Endothelial cell of umbilical vein (primary cell): ENCODE data around the gene KLHL6. TPM values are rescaled to one million over a fixed set of nuclear protein-coding genes. Genes with fewer than 3 reads are reported as not detected.

Experiments
- BruUV-seq: library from RNA; stranded (reverse); fragments of 400-500 nt; replicated peaks from 2 replicates; lab custom pipeline; 2021; lab: Mats Ljungman, UMichigan
- CTCF ChIA-PET: fragments of 300-600, 350-600 bp; sonication (Branson Sonifier 250); formaldehyde crosslinking; loops from one replicate; lab custom pipeline; 2021; ENCODE audit warnings: antibody characterized with exemption, inconsistent platforms; lab: Charles Lee
- POLR2A ChIA-PET: fragments of 300-600, 350-600 bp; sonication (Branson Sonifier 250); formaldehyde crosslinking; loops from one replicate; lab custom pipeline; 2021; ENCODE audit warnings: antibody characterized with exemption, inconsistent platforms; lab: Charles Lee
- DNase-seq: peaks from one replicate; pipeline ENCODE4 v3.0.0-alpha.2; 2011; ENCODE audit warnings: low read depth, low spot score
- FAIRE-seq: peaks from 2 replicates; lab custom pipeline; 2011; peaks lifted over from hg19 to GRCh38; lab: Jason Lieb, UNC
- H2AFZ ChIP-seq: 2 replicates; pipeline ENCODE4 v1.6.0; 2012; ENCODE audit warnings: low read depth, low read length, control low read depth, inconsistent platforms
- H3K27ac ChIP-seq: 2 replicates; pipeline ENCODE4 v1.5.1; 2011; ENCODE audit warnings: low read depth, mild to moderate bottlenecking, control low read depth, low read length, moderate library complexity; ENCODE audit not compliant: insufficient read depth
- H3K27me3 ChIP-seq, 2 experiments: 2 replicates each; pipeline versions ENCODE4 v1.6.0 to v1.6.1; 2011; ENCODE audit warnings: low read length in 2 of 2, mixed read lengths in 1 of 2; ENCODE audit not compliant: control insufficient read depth in 2 of 2, insufficient read depth in 2 of 2
- H3K36me3 ChIP-seq, 2 experiments: 2 replicates in 1 of 2; 3 replicates in 1 of 2; pipeline ENCODE4 v1.5.1; 2011; ENCODE audit warnings: low read length in 2 of 2, mild to moderate bottlenecking in 1 of 2, moderate library complexity in 1 of 2; ENCODE audit not compliant: control insufficient read depth in 2 of 2, insufficient read depth in 2 of 2; ENCODE audit errors: extremely low read depth in 1 of 2
- H3K4me1 ChIP-seq: 3 replicates; pipeline ENCODE4 v1.5.1; 2011; ENCODE audit warnings: mild to moderate bottlenecking, low read length; ENCODE audit not compliant: control insufficient read depth, insufficient read depth; ENCODE audit errors: extremely low read depth
- H3K4me2 ChIP-seq: 2 replicates; pipeline ENCODE4 v1.6.1; 2011; ENCODE audit warnings: low read length, control low read depth, mixed read lengths; ENCODE audit not compliant: insufficient read depth
- H3K4me3 ChIP-seq, 3 experiments: fragments of 200-600 bp in 1 of 3; sonication (generic), shearing (Covaris generic) in 1 of 3; replicated peaks in 1 of 3; 2 replicates each; pipeline ENCODE4 v1.5.1; 2011 to 2016; ENCODE audit warnings: control low read depth in 3 of 3, low read length in 3 of 3, mild to moderate bottlenecking in 2 of 3, inconsistent platforms in 1 of 3, low read depth in 1 of 3, moderate library complexity in 1 of 3; ENCODE audit not compliant: insufficient read depth in 1 of 3
- H3K79me2 ChIP-seq: 2 replicates; pipeline ENCODE4 v1.6.0; 2012; ENCODE audit warnings: low read length, inconsistent platforms; ENCODE audit not compliant: control insufficient read depth, insufficient read depth
- H3K9ac ChIP-seq: replicated peaks from 2 replicates; pipeline ENCODE3; 2011; ENCODE audit warnings: low read length, control low read depth; ENCODE audit not compliant: insufficient read depth; ENCODE audit errors: extremely low read depth
- H3K9me1 ChIP-seq: replicated peaks from 3 replicates; pipeline ENCODE4 v1.6.0; 2011; ENCODE audit warnings: mild to moderate bottlenecking, low read length; ENCODE audit not compliant: control insufficient read depth, insufficient read depth; ENCODE audit errors: extremely low read depth
- H3K9me3 ChIP-seq: replicated peaks from 2 replicates; pipeline ENCODE4 v1.5.1; 2012; ENCODE audit warnings: low read length, inconsistent platforms; ENCODE audit not compliant: control insufficient read depth, insufficient read depth
- H4K20me1 ChIP-seq: replicated peaks from 2 replicates; pipeline ENCODE3; 2011; ENCODE audit warnings: mild to moderate bottlenecking, low read length; ENCODE audit not compliant: control insufficient read depth, insufficient read depth; ENCODE audit errors: extremely low read depth
- CTCF ChIP-seq, 2 donors: IDR thresholded peaks; 1 replicate in 1 of 2; 2 replicates in 1 of 2; pipeline ENCODE4 v1.5.1; 2011; ENCODE audit warnings: low read length in 2 of 2, mild to moderate bottlenecking in 2 of 2, moderate library complexity in 2 of 2, control low read depth in 1 of 2, inconsistent platforms in 1 of 2, low read depth in 1 of 2; ENCODE audit not compliant: insufficient read depth in 1 of 2; ENCODE audit errors: extremely low read depth in 1 of 2
- EZH2 ChIP-seq: IDR thresholded peaks from 2 replicates; pipeline ENCODE4 v1.6.1; 2012; ENCODE audit warnings: borderline replicate concordance, low read depth, mild to moderate bottlenecking, moderate library complexity, low read length, inconsistent platforms; ENCODE audit not compliant: severe bottlenecking
- FOS ChIP-seq: IDR thresholded peaks from 2 replicates; pipeline ENCODE4 v1.6.1; 2011; ENCODE audit warnings: mild to moderate bottlenecking, low read length, moderate library complexity, borderline replicate concordance; ENCODE audit not compliant: insufficient read depth
- GATA2 ChIP-seq: IDR thresholded peaks from 2 replicates; pipeline ENCODE4 v1.7.0; 2011; ENCODE audit warnings: low read depth, mild to moderate bottlenecking, moderate library complexity, mixed read lengths, low read length; ENCODE audit not compliant: insufficient read length, insufficient read depth
- JUN ChIP-seq: IDR thresholded peaks from 2 replicates; pipeline ENCODE4 v1.6.1; 2011; ENCODE audit warnings: borderline replicate concordance, low read depth; ENCODE audit not compliant: insufficient read length, insufficient read depth
- MAX ChIP-seq: IDR thresholded peaks from 2 replicates; pipeline ENCODE4 v1.6.1; 2011; ENCODE audit not compliant: insufficient read depth, insufficient read length
- MYC ChIP-seq: IDR thresholded peaks from one replicate; pipeline ENCODE4 v1.6.1; 2011; ENCODE audit warnings: mild to moderate bottlenecking, low read depth, low read length
- POLR2A ChIP-seq: IDR thresholded peaks from 2 replicates; pipeline ENCODE4 v1.6.1; 2012; ENCODE audit warnings: low read depth, mild to moderate bottlenecking, control low read depth, low read length
- POLR2AphosphoS5 ChIP-seq: IDR thresholded peaks from 2 replicates; pipeline ENCODE4 v1.6.1; 2012; ENCODE audit warnings: low read depth, mild to moderate bottlenecking, control low read depth, low read length, moderate library complexity; ENCODE audit not compliant: insufficient read depth
- dilution Hi-C: fragments of 300-500 bp; cut with MboI; formaldehyde crosslinking; loops from one replicate; pipeline ENCODE4 v1.15.0; 2019; ENCODE audit warnings: low sequenced_read_pairs; ENCODE audit not compliant: extremely low pct_ligation_motif_present
- intact Hi-C: fragments of 100-400 bp; cut with micrococcal nuclease; formaldehyde crosslinking; loops from one replicate; pipeline ENCODE4 v1.10.0; 2022
- polyA plus RNA-seq, 4 experiments: library from polyadenylated mRNA; depleted of rRNA in 3 of 4; stranded (reverse) in 3 of 4; unstranded in 1 of 4; fragments of >200 nt; gene quantifications; 2 replicates each; pipeline versions ENCODE4 v1.2.1 to v1.2.3, GENCODE V29; 2011 to 2012; ENCODE audit warnings: missing spikeins in 1 of 4
- total RNA-seq: library from RNA; stranded (reverse); gene quantifications from 2 replicates; pipeline ENCODE4 v1.2.3, GENCODE V29; 2021

The KLHL6 gene
- total and polyA plus RNA-seq, 2 donors (not counting 3 experiments of a cell fraction or from before 2014, with no cell fraction given), result 5.7 to 12.6 TPM

- FAIRE-seq, result no peak
- BruUV-seq, result no TSS peak
- no peak overlapping the region for H3K4me3 ChIP-seq
- H4K20me1 ChIP-seq, result no peaks in the 10 kb centered on the region
- dilution Hi-C loops, result no loop called here
- ChIA-PET CTCF (interaction anchor here (1.0 to 5.5 kb wide), 12 partner anchors 11 to 345 kb away, joined by 3 to 84 read pairs (median 4); partner anchors contain the start of gene KLHL24), POLR2A (no interaction called here)
- no peak for TF ChIP-seq POLR2A
- TF ChIP-seq MYC, result no peak
- TF ChIP-seq EZH2, result no peak
- no peak for TF ChIP-seq CTCF (IDR thresholded peaks at IDR 0.05; ENCODE audit: extremely low read depth in 1 of 2, insufficient read depth in 1 of 2, low read depth in 1 of 2, low read length in 2 of 2)
- no peak for TF ChIP-seq MAX
- TF ChIP-seq JUN, result no peak
- TF ChIP-seq POLR2AphosphoS5, result no peak
- no peak for TF ChIP-seq FOS
- no peak for TF ChIP-seq GATA2
- no peaks in the 10 kb centered on the region for H3K27me3 ChIP-seq
- H3K36me3 ChIP-seq, result no peaks in the 10 kb centered on the region
- no peak overlapping the region for H3K9ac ChIP-seq
- H2AFZ ChIP-seq, result no peak overlapping the region
- no peaks in the 10 kb centered on the region for H3K9me3 ChIP-seq
- intact Hi-C loops, result loop anchor here (2.0 kb wide), 2 partner anchors 284 to 548 kb away; partner anchors contain the start of gene ABCC5
- no peak overlapping the region for H3K27ac ChIP-seq
- H3K79me2 ChIP-seq, result no peaks in the 10 kb centered on the region
- no peaks in the 10 kb centered on the region for H3K9me1 ChIP-seq
- no peak overlapping the region for H3K4me2 ChIP-seq
- no peak for DNase-seq
- peaks cover 6% of the 10 kb centered on the region for H3K4me1 ChIP-seq
Measured at GRCh38 chr3:183468424-183468823, 87.1 kb downstream of the KLHL6 start.
